ENCODE data around the gene CHMP3.
"Not testable (repeated sequence)": the region's sequence is repeated elsewhere in the genome, so short reads cannot be mapped to it uniquely, and the experiment has no call there.

CHMP3 gene

DNA sequence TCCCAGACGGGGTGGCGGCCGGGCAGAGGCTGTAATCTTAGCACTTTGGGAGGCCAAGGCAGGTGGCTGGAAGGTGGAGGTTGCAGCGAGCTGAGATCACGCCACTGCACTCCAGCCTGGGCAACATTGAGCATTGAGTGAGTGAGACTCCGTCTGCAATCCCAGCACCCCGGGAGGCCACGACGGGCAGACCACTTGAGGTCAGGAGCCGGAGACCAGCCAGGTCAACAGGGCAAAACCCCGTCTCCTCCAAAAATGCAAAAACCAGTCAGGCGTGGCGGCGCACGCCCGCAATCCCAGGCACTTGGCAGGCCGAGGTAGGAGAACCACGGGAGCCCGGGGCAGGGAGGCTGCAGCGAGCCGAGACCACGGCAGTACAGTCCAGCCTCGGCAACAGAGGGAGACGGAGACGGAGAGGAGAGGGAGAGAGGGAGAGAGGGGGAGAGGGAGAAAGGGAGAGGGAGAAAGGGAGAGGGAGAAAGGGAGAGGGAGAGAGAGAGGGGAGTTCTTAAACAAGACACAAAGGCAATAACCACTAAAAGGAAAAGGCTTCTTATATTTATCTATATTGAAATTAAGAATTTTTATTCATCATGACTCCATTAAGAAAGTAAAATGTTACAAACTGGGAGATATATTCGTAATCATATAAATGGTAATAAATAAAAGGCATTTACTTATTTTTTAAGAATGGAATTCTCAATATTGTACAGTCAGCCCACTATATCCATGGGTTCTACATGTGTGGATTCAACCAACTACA lies 13.1 kb downstream of the CHMP3 start:
- H3K27ac ChIP-seq (replicated peaks; ENCODE audit: low read length); H3K79me1 ChIP-seq (ENCODE audit: low read depth, low read length); H2BK120ac ChIP-seq (ENCODE audit: low read depth, low read length); H2BK5ac ChIP-seq (ENCODE audit: low read length); DNase-seq (ENCODE audit: low spot score); H2BK15ac ChIP-seq (ENCODE audit: low read length); H4K91ac ChIP-seq (ENCODE audit: low read depth, low read length, poor library complexity); H3K36me3 ChIP-seq (replicated peaks in 1 of 2; ENCODE audit: control insufficient read depth in 2 of 2, insufficient read depth in 2 of 2, low read length in 2 of 2); H3K18ac ChIP-seq (ENCODE audit: low read length); H3K23ac ChIP-seq (ENCODE audit: low read depth, low read length, poor library complexity); H3K4me3 ChIP-seq (ENCODE audit: low read length in 2 of 2); H2AFZ ChIP-seq (ENCODE audit: low read length); H3K4me2 ChIP-seq (ENCODE audit: insufficient read depth, low read length, poor library complexity, severe bottlenecking); H3K9ac ChIP-seq (ENCODE audit: low read depth, low read length, poor library complexity); H2AK5ac ChIP-seq (ENCODE audit: low read depth, low read length); H3K4me1 ChIP-seq (ENCODE audit: control insufficient read depth in 2 of 2, insufficient read depth in 1 of 2, low read depth in 1 of 2, low read length in 2 of 2); H3K27me3 ChIP-seq (ENCODE audit: control insufficient read depth in 3 of 3, insufficient read depth in 3 of 3, low read depth in 1 of 3, low read length in 3 of 3); H2BK12ac ChIP-seq (ENCODE audit: low read length); H3K4ac ChIP-seq (ENCODE audit: low read length); H3K14ac ChIP-seq (ENCODE audit: low read length): not testable (repeated sequence)
- WGBS, 2 donors (ENCODE audit: extremely low coverage in 2 of 2, insufficient read length in 2 of 2, insufficient replicate concordance in 1 of 2): no CpG with 5 or more reads among the region's 26 CpGs
- peak overlapping the region; percentile 65 for H4K8ac ChIP-seq (ENCODE audit: low read depth, low read length)
- H3K9me3 ChIP-seq (replicated peaks in 1 of 2; ENCODE audit: control insufficient read depth in 2 of 2, insufficient read depth in 1 of 2, low read depth in 1 of 2, low read length in 2 of 2): peaks cover 0 to 48% of the 10 kb centered on the region in 2 donors

DNA sequence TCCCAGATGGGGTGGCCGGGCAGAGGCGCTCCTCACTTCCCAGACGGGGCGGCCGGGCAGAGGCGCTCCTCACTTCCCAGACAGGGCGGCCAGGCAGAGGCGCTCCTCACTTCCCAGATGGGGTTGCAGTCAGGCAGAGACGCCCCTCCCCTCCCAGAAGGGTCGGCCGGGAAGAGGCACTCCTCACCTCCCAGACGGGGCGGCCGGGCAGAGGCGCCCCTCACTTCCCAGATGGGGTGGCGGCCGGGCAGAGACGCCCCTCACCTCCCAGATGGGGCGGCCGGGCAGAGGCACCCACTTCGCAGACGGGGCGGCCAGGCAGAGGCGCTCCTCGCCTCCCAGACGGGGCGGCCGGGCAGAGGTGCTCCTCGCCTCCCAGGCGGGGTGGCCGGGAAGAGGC lies 13.8 kb downstream of the CHMP3 start:
- H3K4me1 ChIP-seq (ENCODE audit: control insufficient read depth in 2 of 2, insufficient read depth in 1 of 2, low read depth in 1 of 2, low read length in 2 of 2); H3K4me2 ChIP-seq (ENCODE audit: insufficient read depth, low read length, poor library complexity, severe bottlenecking); H2BK12ac ChIP-seq (ENCODE audit: low read length); H2BK15ac ChIP-seq (ENCODE audit: low read length); H2BK5ac ChIP-seq (ENCODE audit: low read length); H3K4ac ChIP-seq (ENCODE audit: low read length); H4K91ac ChIP-seq (ENCODE audit: low read depth, low read length, poor library complexity); H2BK120ac ChIP-seq (ENCODE audit: low read depth, low read length); H4K8ac ChIP-seq (ENCODE audit: low read depth, low read length); H3K14ac ChIP-seq (ENCODE audit: low read length); H3K9ac ChIP-seq (ENCODE audit: low read depth, low read length, poor library complexity); H3K27me3 ChIP-seq (ENCODE audit: control insufficient read depth in 3 of 3, insufficient read depth in 3 of 3, low read depth in 1 of 3, low read length in 3 of 3); H3K4me3 ChIP-seq (ENCODE audit: low read length in 2 of 2); H3K23ac ChIP-seq (ENCODE audit: low read depth, low read length, poor library complexity); H3K36me3 ChIP-seq (replicated peaks in 1 of 2; ENCODE audit: control insufficient read depth in 2 of 2, insufficient read depth in 2 of 2, low read length in 2 of 2); H2AK5ac ChIP-seq (ENCODE audit: low read depth, low read length); H3K79me1 ChIP-seq (ENCODE audit: low read depth, low read length); H2AFZ ChIP-seq (ENCODE audit: low read length); DNase-seq (ENCODE audit: low spot score); H3K27ac ChIP-seq (replicated peaks; ENCODE audit: low read length); H3K18ac ChIP-seq (ENCODE audit: low read length): not testable (repeated sequence)
- peaks cover 0 to 48% of the 10 kb centered on the region in 2 donors for H3K9me3 ChIP-seq (replicated peaks in 1 of 2; ENCODE audit: control insufficient read depth in 2 of 2, insufficient read depth in 1 of 2, low read depth in 1 of 2, low read length in 2 of 2)
- WGBS, 2 donors (ENCODE audit: extremely low coverage in 2 of 2, insufficient read length in 2 of 2, insufficient replicate concordance in 1 of 2): no CpG with 5 or more reads among the region's 31 CpGs

DNA sequence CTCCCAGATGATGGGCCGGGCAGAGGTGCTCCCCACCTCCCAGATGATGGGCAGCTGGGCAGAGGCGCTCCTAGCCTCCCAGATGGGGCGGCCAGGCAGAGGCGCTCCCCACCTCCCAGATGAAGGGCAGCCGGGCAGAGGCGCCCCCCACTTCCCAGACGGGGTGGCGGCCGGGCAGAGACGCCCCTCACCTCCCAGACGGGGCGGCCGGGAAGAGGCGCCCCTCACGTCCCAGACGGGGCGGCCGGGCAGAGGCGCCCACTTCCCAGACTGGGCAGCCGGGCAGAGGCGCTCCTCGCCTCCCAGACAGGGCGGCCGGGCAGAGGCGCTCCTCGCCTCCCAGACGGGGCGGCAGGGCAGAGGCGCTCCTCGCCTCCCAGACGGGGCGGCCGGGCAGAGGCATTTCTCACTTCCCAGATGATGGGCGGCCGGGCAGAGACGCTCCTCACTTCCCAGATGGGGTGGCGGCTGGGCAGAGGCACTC lies 14.3 kb downstream of the CHMP3 start:
- H3K9me3 ChIP-seq (replicated peaks in 1 of 2; ENCODE audit: control insufficient read depth in 2 of 2, insufficient read depth in 1 of 2, low read depth in 1 of 2, low read length in 2 of 2): peaks cover 0 to 48% of the 10 kb centered on the region in 2 donors
- not testable (repeated sequence) for H2BK15ac ChIP-seq (ENCODE audit: low read length); DNase-seq (ENCODE audit: low spot score); H3K79me1 ChIP-seq (ENCODE audit: low read depth, low read length); H3K27me3 ChIP-seq (ENCODE audit: control insufficient read depth in 3 of 3, insufficient read depth in 3 of 3, low read depth in 1 of 3, low read length in 3 of 3); H3K4me3 ChIP-seq (ENCODE audit: low read length in 2 of 2); H2BK5ac ChIP-seq (ENCODE audit: low read length); H2AFZ ChIP-seq (ENCODE audit: low read length); H3K4me2 ChIP-seq (ENCODE audit: insufficient read depth, low read length, poor library complexity, severe bottlenecking); H2BK120ac ChIP-seq (ENCODE audit: low read depth, low read length); H3K4me1 ChIP-seq (ENCODE audit: control insufficient read depth in 2 of 2, insufficient read depth in 1 of 2, low read depth in 1 of 2, low read length in 2 of 2); H3K18ac ChIP-seq (ENCODE audit: low read length); H2AK5ac ChIP-seq (ENCODE audit: low read depth, low read length); H3K36me3 ChIP-seq (replicated peaks in 1 of 2; ENCODE audit: control insufficient read depth in 2 of 2, insufficient read depth in 2 of 2, low read length in 2 of 2); H4K8ac ChIP-seq (ENCODE audit: low read depth, low read length); H3K9ac ChIP-seq (ENCODE audit: low read depth, low read length, poor library complexity); H3K4ac ChIP-seq (ENCODE audit: low read length); H4K91ac ChIP-seq (ENCODE audit: low read depth, low read length, poor library complexity); H3K14ac ChIP-seq (ENCODE audit: low read length); H3K23ac ChIP-seq (ENCODE audit: low read depth, low read length, poor library complexity); H2BK12ac ChIP-seq (ENCODE audit: low read length); H3K27ac ChIP-seq (replicated peaks; ENCODE audit: low read length)
- WGBS, 2 donors (ENCODE audit: extremely low coverage in 2 of 2, insufficient read length in 2 of 2, insufficient replicate concordance in 1 of 2): no CpG with 5 or more reads among the region's 37 CpGs

DNA sequence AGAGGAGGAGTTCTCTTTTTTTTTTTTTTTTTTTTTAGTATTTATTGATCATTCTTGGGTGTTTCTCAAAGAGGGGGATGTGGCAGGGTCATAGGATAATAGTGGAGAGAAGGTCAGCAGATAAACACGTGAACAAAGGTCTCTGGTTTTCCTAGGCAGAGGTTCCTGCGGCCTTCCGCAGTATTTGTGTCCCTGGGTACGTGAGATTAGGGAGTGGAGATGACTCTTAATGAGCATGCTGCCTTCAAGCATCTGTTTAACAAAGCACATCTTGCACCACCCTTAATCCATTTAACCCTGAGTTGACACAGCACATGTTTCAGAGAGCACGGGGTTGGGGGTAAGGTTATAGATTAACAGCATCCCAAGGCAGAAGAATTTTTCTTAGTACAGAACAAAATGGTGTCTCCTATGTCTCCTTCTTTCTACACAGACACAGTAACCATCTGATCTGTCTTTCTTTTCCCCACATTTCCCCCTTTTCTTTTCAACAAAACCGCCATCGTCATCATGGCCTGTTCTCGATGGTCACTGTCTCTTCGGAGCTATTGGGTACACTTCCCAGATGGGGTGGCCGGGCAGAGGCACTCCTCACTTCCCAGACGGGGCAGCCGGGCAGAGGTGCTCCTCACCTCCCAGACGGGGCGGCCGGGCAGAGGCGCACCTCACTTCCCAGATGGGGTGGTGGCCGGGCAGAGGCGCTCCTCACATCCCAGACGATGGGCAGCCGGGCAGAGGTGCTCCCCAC lies 14.9 kb downstream of the CHMP3 start:
- not testable (repeated sequence) for H3K27me3 ChIP-seq (ENCODE audit: control insufficient read depth in 3 of 3, insufficient read depth in 3 of 3, low read depth in 1 of 3, low read length in 3 of 3); H3K9ac ChIP-seq (ENCODE audit: low read depth, low read length, poor library complexity); DNase-seq (ENCODE audit: low spot score); H3K27ac ChIP-seq (replicated peaks; ENCODE audit: low read length); H4K8ac ChIP-seq (ENCODE audit: low read depth, low read length); H3K18ac ChIP-seq (ENCODE audit: low read length); H2BK120ac ChIP-seq (ENCODE audit: low read depth, low read length); H3K23ac ChIP-seq (ENCODE audit: low read depth, low read length, poor library complexity); H3K4me1 ChIP-seq (ENCODE audit: control insufficient read depth in 2 of 2, insufficient read depth in 1 of 2, low read depth in 1 of 2, low read length in 2 of 2); H4K91ac ChIP-seq (ENCODE audit: low read depth, low read length, poor library complexity); H2BK12ac ChIP-seq (ENCODE audit: low read length); H3K79me1 ChIP-seq (ENCODE audit: low read depth, low read length); H3K36me3 ChIP-seq (replicated peaks in 1 of 2; ENCODE audit: control insufficient read depth in 2 of 2, insufficient read depth in 2 of 2, low read length in 2 of 2); H2BK15ac ChIP-seq (ENCODE audit: low read length); H3K4ac ChIP-seq (ENCODE audit: low read length); H3K4me2 ChIP-seq (ENCODE audit: insufficient read depth, low read length, poor library complexity, severe bottlenecking); H3K4me3 ChIP-seq (ENCODE audit: low read length in 2 of 2); H2AK5ac ChIP-seq (ENCODE audit: low read depth, low read length); H2AFZ ChIP-seq (ENCODE audit: low read length); H3K14ac ChIP-seq (ENCODE audit: low read length); H2BK5ac ChIP-seq (ENCODE audit: low read length)
- peaks cover 0 to 48% of the 10 kb centered on the region in 2 donors for H3K9me3 ChIP-seq (replicated peaks in 1 of 2; ENCODE audit: control insufficient read depth in 2 of 2, insufficient read depth in 1 of 2, low read depth in 1 of 2, low read length in 2 of 2)
- WGBS, 2 donors (ENCODE audit: extremely low coverage in 2 of 2, insufficient read length in 2 of 2, insufficient replicate concordance in 1 of 2): no CpG with 5 or more reads among the region's 20 CpGs
